Uterus (tissue), 4 donors: ENCODE data around the gene EWSR1. TPM values are rescaled to one million over a fixed set of nuclear protein-coding genes. Genes with fewer than 3 reads are reported as not detected.

Experiments used
- DNase-seq, 2 donors: peaks; one replicate each; pipeline ENCODE4 v3.0.0-alpha.2; 2019 to 2020
- H3K27ac ChIP-seq, 2 donors: fragments of 200-600 bp; sonication (generic); 1 replicate in 1 of 2; 2 replicates in 1 of 2; pipeline ENCODE4 v1.5.1; 2016 to 2018
- H3K27me3 ChIP-seq, 2 donors: fragments of 200-600 bp; sonication (generic); one replicate each; pipeline ENCODE4 v1.5.1; 2018 to 2019; ENCODE audit warnings: control low read depth in 1 of 2
- H3K36me3 ChIP-seq, 2 donors: fragments of 200-600 bp; sonication (generic); one replicate each; pipeline ENCODE4 v1.5.1; 2019; ENCODE audit warnings: control low read depth in 1 of 2
- H3K4me1 ChIP-seq, 2 donors: fragments of 200-600 bp; sonication (generic); one replicate each; pipeline ENCODE4 v1.5.1; 2018 to 2019; ENCODE audit warnings: control low read depth in 1 of 2
- H3K4me3 ChIP-seq, 2 donors: fragments of 200-600 bp; sonication (generic); 1 replicate in 1 of 2; 2 replicates in 1 of 2; pipeline ENCODE4 v1.5.1; 2018 to 2019; ENCODE audit warnings: mild to moderate bottlenecking in 1 of 2
- H3K9me3 ChIP-seq, 2 donors: fragments of 200-600 bp; sonication (generic); one replicate each; pipeline ENCODE4 v1.5.1; 2019; ENCODE audit warnings: control low read depth in 1 of 2
- POLR2A ChIP-seq, 2 donors: fragments of 450-650 bp; IDR thresholded peaks; one replicate each; pipeline ENCODE4 v1.6.1; 2016; ENCODE audit warnings: antibody characterized with exemption in 2 of 2, mild to moderate bottlenecking in 1 of 2, moderate library complexity in 1 of 2
- intact Hi-C: fragments of 100-400 bp; cut with DNase I; formaldehyde crosslinking; loops from one replicate; pipeline ENCODE4 v1.15.1; 2023; ENCODE audit warnings: low total_unique reads
- total RNA-seq, 4 donors: library from RNA; depleted of rRNA in 3 of 4; stranded (reverse); fragments of >200 nt in 3 of 4; gene quantifications; one replicate each; pipeline versions ENCODE4 v1.1.0 to v1.2.4, GENCODE V29; 2014 to 2023
- TF ChIP-seq, protein P1 (sequence below), 4 experiments: fragments of 200-600 bp in 2 of 4; fragments of 450-650 bp in 2 of 4; sonication (generic) in 2 of 4; IDR thresholded peaks; one replicate each; pipeline ENCODE4 v1.5.1; 2016 to 2019; ENCODE audit warnings: antibody characterized with exemption in 4 of 4, mild to moderate bottlenecking in 2 of 4, moderate library complexity in 1 of 4
- donor health status: DM: yes; HTN: yes; CAD: no.

Gene EWSR1
- total RNA-seq, 4 donors from 2014 or later: 120 to 221 (median 137) TPM

DNA sequence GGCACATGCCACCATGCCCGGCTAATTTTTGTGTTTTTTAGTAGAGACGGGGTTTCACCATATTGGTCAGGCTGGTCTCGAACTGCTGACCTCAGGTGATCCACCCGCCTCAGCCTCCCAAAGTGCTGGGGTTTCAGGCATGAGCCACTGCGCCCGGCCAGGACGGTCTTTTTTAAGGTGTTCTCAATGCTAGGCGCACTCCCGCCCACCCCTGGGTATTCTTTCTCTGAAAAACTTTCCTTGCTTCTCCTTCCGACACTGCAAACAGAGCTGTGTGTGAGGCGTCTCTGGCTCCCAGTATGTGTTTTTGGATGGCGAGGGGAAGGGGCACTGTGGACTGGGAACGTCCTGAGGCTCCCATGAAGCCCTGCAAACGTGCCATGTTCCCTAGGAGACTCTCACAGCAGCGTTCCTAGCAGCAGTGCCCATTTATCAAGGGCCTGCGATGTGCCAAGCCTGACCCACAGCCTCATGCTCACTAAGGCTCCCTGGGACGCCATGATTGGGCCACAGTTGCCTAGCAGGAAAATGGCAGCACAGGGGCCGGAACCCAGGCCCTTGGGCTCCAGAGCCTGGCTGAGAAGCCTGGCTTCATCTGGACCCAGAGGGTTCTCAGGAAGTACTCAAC, 49.9 kb downstream of the EWSR1 start:
- intact Hi-C loops: no loop called here
- Histone ChIP-seq H3K4me3 (no peak overlapping the region), H3K27me3 (peaks cover 17 to 21% of the 10 kb centered on the region in 2 donors), H3K27ac (no peak overlapping the region), H3K9me3 (no peaks in the 10 kb centered on the region), H3K4me1 (peaks cover 0 to 27% of the 10 kb centered on the region in 2 donors), H3K36me3 (no peaks in the 10 kb centered on the region)
- DNase-seq: no peak
- no peak for TF ChIP-seq POLR2A (IDR thresholded peaks at IDR 0.05)
- TF ChIP-seq, protein P1, sequence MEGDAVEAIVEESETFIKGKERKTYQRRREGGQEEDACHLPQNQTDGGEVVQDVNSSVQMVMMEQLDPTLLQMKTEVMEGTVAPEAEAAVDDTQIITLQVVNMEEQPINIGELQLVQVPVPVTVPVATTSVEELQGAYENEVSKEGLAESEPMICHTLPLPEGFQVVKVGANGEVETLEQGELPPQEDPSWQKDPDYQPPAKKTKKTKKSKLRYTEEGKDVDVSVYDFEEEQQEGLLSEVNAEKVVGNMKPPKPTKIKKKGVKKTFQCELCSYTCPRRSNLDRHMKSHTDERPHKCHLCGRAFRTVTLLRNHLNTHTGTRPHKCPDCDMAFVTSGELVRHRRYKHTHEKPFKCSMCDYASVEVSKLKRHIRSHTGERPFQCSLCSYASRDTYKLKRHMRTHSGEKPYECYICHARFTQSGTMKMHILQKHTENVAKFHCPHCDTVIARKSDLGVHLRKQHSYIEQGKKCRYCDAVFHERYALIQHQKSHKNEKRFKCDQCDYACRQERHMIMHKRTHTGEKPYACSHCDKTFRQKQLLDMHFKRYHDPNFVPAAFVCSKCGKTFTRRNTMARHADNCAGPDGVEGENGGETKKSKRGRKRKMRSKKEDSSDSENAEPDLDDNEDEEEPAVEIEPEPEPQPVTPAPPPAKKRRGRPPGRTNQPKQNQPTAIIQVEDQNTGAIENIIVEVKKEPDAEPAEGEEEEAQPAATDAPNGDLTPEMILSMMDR (IDR thresholded peaks at IDR 0.05): no peak

DNA sequence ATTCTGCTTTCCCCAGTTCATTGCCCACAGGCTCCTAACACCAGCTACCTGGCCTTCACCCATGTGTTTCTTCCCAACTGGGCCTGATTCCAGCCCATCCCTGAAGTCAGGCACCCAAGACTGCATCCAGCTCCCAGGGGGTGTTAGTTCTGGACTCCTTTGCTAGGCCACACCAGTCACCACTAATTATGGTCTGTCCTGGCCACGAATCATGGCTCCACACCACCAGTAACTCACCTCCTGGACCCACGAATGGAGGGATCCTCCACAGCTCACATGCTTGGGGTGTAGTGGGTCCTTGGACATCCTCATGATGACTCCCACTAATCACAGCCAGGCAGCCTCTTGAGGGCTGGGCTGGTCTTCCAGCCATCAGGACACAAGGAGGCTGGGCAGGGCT, 51.0 kb downstream of the EWSR1 start:
- Histone ChIP-seq H3K27me3 (peaks cover 12 to 14% of the 10 kb centered on the region in 2 donors), H3K4me3 (no peak overlapping the region), H3K27ac (no peak overlapping the region), H3K9me3 (no peaks in the 10 kb centered on the region), H3K36me3 (no peaks in the 10 kb centered on the region), H3K4me1 (peaks cover 0 to 19% of the 10 kb centered on the region in 2 donors)
- intact Hi-C loops: no loop called here
- no peak for DNase-seq
- no peak for TF ChIP-seq POLR2A (IDR thresholded peaks at IDR 0.05)
- TF ChIP-seq, protein P1 (IDR thresholded peaks at IDR 0.05): no peak

DNA sequence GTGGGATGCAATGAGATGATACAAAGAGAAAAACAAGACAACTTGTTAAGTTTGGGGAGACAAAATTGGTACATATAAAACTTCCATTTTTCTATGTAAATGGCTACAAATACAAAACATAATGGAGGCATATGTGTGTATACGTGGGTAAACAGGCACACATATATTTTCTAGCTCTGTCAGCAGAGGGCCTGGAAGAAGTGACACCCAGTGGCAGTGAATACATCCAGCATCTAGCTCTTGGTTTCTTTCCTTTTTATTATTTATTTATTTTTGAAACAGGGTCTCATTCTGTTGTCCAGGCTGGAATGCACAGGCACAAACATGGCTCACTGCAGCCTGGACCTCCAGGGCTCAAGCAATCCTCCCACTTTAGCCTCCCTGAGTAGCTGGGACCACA, 52.5 kb downstream of the EWSR1 start:
- no peaks in the 10 kb centered on the region for H3K9me3 ChIP-seq
- peaks cover 0 to 5% of the 10 kb centered on the region in 2 donors for H3K4me1 ChIP-seq
- no peak overlapping the region for H3K27ac ChIP-seq
- no peak for DNase-seq
- no peak overlapping the region for H3K4me3 ChIP-seq
- TF ChIP-seq, protein P1 (IDR thresholded peaks at IDR 0.05): no peak
- TF ChIP-seq POLR2A (IDR thresholded peaks at IDR 0.05): no peak
- no peaks in the 10 kb centered on the region for H3K36me3 ChIP-seq
- intact Hi-C loops: no loop called here
- peaks cover 4 to 5% of the 10 kb centered on the region in 2 donors for H3K27me3 ChIP-seq

DNA sequence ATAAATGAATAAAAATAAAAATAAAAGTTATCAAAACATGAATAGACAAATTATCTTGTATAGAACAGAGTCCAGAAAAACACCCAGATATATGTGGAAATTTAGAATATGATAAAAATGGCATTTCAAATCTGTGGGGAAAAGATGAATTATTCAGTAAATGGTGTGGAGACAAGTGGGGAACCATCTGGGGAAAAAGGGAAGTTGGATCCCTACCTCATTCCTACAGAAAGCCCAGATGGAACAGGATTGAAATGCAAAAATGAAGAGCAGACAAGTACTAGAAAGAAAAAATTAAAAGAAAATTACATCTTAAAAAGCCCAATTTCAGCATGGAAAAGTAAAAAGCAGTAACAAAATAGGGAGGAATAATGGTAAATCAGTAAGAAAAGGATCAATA, 55.6 kb downstream of the EWSR1 start:
- TF ChIP-seq, protein P1 (IDR thresholded peaks at IDR 0.05): no peak
- no peak for TF ChIP-seq POLR2A (IDR thresholded peaks at IDR 0.05)
- Histone ChIP-seq H3K27me3 (no peaks in the 10 kb centered on the region), H3K9me3 (no peaks in the 10 kb centered on the region), H3K4me1 (no peaks in the 10 kb centered on the region), H3K4me3 (no peak overlapping the region), H3K27ac (no peak overlapping the region), H3K36me3 (no peaks in the 10 kb centered on the region)
- no peak for DNase-seq
- intact Hi-C loops: no loop called here

DNA sequence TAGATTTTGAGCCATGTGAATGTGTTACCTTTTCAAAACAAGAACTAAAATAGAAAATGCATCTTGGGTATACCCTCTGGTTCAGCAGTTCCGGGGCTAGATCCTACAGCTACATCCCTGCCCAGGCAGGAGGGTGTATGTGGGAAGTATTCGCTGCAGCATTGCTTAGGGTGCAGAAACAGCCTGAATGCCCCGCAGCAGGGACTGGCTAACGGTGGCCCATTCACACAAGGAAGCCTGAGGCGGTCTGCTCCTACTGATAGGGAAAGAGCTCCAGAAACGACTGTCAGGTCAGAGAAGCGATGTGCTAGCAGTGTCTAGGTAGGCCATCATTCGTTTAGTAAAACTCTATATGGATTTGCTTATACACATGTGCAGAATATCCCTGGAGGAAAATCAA, 57.3 kb downstream of the EWSR1 start:
- DNase-seq: no peak
- H3K27ac ChIP-seq: no peak overlapping the region
- H3K27me3 ChIP-seq: no peaks in the 10 kb centered on the region
- H3K36me3 ChIP-seq: no peaks in the 10 kb centered on the region
- intact Hi-C loops: no loop called here
- no peak for TF ChIP-seq POLR2A (IDR thresholded peaks at IDR 0.05)
- TF ChIP-seq, protein P1 (IDR thresholded peaks at IDR 0.05): no peak
- no peaks in the 10 kb centered on the region for H3K9me3 ChIP-seq
- H3K4me3 ChIP-seq: no peak overlapping the region
- no peaks in the 10 kb centered on the region for H3K4me1 ChIP-seq
